Panc1 (cell line): ENCODE data around the gene TMEM38A. TPM values are rescaled to one million over a fixed set of nuclear protein-coding genes. Genes with fewer than 3 reads are reported as not detected.

Experiments
- ATAC-seq: fragments of 200-7000 bp; cut with Tn5 transposase; 2 replicates; pipeline ENCODE4 v1.9.1; 2020; ENCODE audit warnings: mild to moderate bottlenecking, moderate library complexity
- BruUV-seq: library from RNA; stranded (reverse); fragments of 400-500 nt; replicated peaks from 2 replicates; lab custom pipeline; 2021; lab: Mats Ljungman, UMichigan
- CTCF ChIA-PET: fragments of 300-600 bp; sonication (Branson Sonifier 250); formaldehyde crosslinking; loops from one replicate; lab custom pipeline; 2022; ENCODE audit warnings: antibody characterized with exemption; lab: Charles Lee
- POLR2A ChIA-PET: fragments of 300-600 bp; sonication (Branson Sonifier 250); formaldehyde crosslinking; loops from one replicate; lab custom pipeline; 2022; ENCODE audit warnings: antibody characterized with exemption; lab: Charles Lee
- DNase-seq: peaks from one replicate; pipeline ENCODE4 v3.0.0-alpha.2; 2010; ENCODE audit warnings: low read depth, low spot score
- H3K27ac ChIP-seq: 2 replicates; pipeline ENCODE4 v1.5.1; 2011; ENCODE audit warnings: mild to moderate bottlenecking, low read length, inconsistent platforms
- H3K27me3 ChIP-seq: fragments of 200-500 bp; sonication (Bioruptor generic); 2 replicates; pipeline ENCODE4 v1.6.0; 2014; ENCODE audit warnings: low read length, inconsistent platforms; ENCODE audit not compliant: control insufficient read depth, insufficient read depth
- H3K36me3 ChIP-seq: fragments of 200-500 bp; sonication (Bioruptor generic); 2 replicates; pipeline ENCODE4 v1.5.1; 2014; ENCODE audit warnings: inconsistent platforms, mild to moderate bottlenecking, low read length, moderate library complexity; ENCODE audit not compliant: control insufficient read depth, insufficient read depth
- H3K4me1 ChIP-seq: 2 replicates; pipeline ENCODE4 v1.5.1; 2011; ENCODE audit warnings: inconsistent platforms, mild to moderate bottlenecking, low read length, moderate library complexity; ENCODE audit not compliant: control insufficient read depth, insufficient read depth
- H3K4me3 ChIP-seq, 2 experiments: 2 replicates each; pipeline ENCODE4 v1.5.1; 2011 to 2012; ENCODE audit warnings: low read depth in 2 of 2, low read length in 2 of 2, mild to moderate bottlenecking in 2 of 2, inconsistent platforms in 1 of 2, moderate library complexity in 1 of 2
- H3K9me3 ChIP-seq: fragments of 200-500 bp; sonication (Bioruptor generic); 2 replicates; pipeline ENCODE4 v1.5.1; 2014; ENCODE audit warnings: low read depth, mild to moderate bottlenecking, inconsistent platforms, low read length, moderate library complexity; ENCODE audit not compliant: control insufficient read depth, insufficient read depth
- POLR2AphosphoS5 ChIP-seq: IDR thresholded peaks from 2 replicates; pipeline ENCODE4 v1.6.1; 2012; ENCODE audit warnings: mild to moderate bottlenecking, low read depth, low read length, moderate library complexity
- REST ChIP-seq, 2 experiments: IDR thresholded peaks; 2 replicates each; pipeline ENCODE4 v1.6.1; 2011 to 2012; ENCODE audit warnings: low read depth in 2 of 2, control low read depth in 1 of 2, low read length in 1 of 2, mild to moderate bottlenecking in 1 of 2, moderate library complexity in 1 of 2; ENCODE audit not compliant: insufficient read depth in 1 of 2
- SIN3A ChIP-seq: IDR thresholded peaks from 2 replicates; pipeline ENCODE4 v1.6.1; 2012; ENCODE audit warnings: low read depth, mild to moderate bottlenecking, low read length, moderate library complexity, borderline replicate concordance; ENCODE audit not compliant: insufficient read depth
- TCF7L2 ChIP-seq: IDR thresholded peaks from 2 replicates; pipeline ENCODE4 v1.6.1; 2011; ENCODE audit warnings: mild to moderate bottlenecking, low read depth, low read length, inconsistent platforms
- in situ Hi-C: cut with HindIII; loops from 2 replicates; pipeline ENCODE4 v1.10.0; 2016; ENCODE audit warnings: low sequenced_read_pairs, low pct_unique_long_range_greater_than_20kb
- intact Hi-C: fragments of 100-400 bp; cut with micrococcal nuclease; formaldehyde crosslinking; loops from one replicate; pipeline ENCODE4 v1.10.0; 2022; ENCODE audit not compliant: unreplicated experiment
- total RNA-seq: library from RNA; stranded (reverse); gene quantifications from one replicate; pipeline ENCODE4 v1.2.1, GENCODE V29; 2021; ENCODE audit not compliant: unreplicated experiment
- TF ChIP-seq, protein P1 (sequence below): fragments of 450-650 bp; IDR thresholded peaks from 2 replicates; pipeline ENCODE4 v1.5.1; 2017; ENCODE audit warnings: mild to moderate bottlenecking

The TMEM38A gene
- total RNA-seq, 1 experiment from 2014 or later: 8.4 TPM

GRCh38 chr19:16624236-16624635 lies 36.7 kb upstream of the TMEM38A start:
- POLR2A ChIA-PET: interaction anchor here (0.6 kb wide), 1 partner anchor 81 kb away, joined by 6 read pairs; no protein-coding TSS in a partner anchor
- Histone ChIP-seq H3K27ac (no peak overlapping the region), H3K9me3 (no peaks in the 10 kb centered on the region), H3K4me1 (peaks cover 18% of the 10 kb centered on the region), H3K27me3 (no peaks in the 10 kb centered on the region), H3K4me3 (no peak overlapping the region), H3K36me3 (peaks cover 4% of the 10 kb centered on the region; the same call in 1 of the 2 replicates)
- intact Hi-C loops (no loop called here), in situ Hi-C loops (no loop called here)
- no peak for ATAC-seq
- BruUV-seq: no TSS peak
- no peak for TF ChIP-seq SIN3A
- TF ChIP-seq REST (IDR thresholded peaks at IDR 0.05; ENCODE audit: insufficient read depth in 1 of 2, low read depth in 2 of 2, low read length in 1 of 2): no peak
- TF ChIP-seq, protein P1, sequence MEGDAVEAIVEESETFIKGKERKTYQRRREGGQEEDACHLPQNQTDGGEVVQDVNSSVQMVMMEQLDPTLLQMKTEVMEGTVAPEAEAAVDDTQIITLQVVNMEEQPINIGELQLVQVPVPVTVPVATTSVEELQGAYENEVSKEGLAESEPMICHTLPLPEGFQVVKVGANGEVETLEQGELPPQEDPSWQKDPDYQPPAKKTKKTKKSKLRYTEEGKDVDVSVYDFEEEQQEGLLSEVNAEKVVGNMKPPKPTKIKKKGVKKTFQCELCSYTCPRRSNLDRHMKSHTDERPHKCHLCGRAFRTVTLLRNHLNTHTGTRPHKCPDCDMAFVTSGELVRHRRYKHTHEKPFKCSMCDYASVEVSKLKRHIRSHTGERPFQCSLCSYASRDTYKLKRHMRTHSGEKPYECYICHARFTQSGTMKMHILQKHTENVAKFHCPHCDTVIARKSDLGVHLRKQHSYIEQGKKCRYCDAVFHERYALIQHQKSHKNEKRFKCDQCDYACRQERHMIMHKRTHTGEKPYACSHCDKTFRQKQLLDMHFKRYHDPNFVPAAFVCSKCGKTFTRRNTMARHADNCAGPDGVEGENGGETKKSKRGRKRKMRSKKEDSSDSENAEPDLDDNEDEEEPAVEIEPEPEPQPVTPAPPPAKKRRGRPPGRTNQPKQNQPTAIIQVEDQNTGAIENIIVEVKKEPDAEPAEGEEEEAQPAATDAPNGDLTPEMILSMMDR: no peak
- no peak for TF ChIP-seq POLR2AphosphoS5
- TF ChIP-seq TCF7L2: no peak
- CTCF ChIA-PET: interaction anchor here (0.6 kb wide), 1 partner anchor 428 kb away, joined by 3 read pairs; no protein-coding TSS in a partner anchor
- no peak for DNase-seq

- BruUV-seq: no TSS peak
- Histone ChIP-seq H3K9me3 (no peaks in the 10 kb centered on the region), H3K4me3 (peak overlapping the region in 1 of 2 experiments; percentile 6; a peak in 1 of 4 replicates), H3K27me3 (no peaks in the 10 kb centered on the region), H3K4me1 (peaks cover 17% of the 10 kb centered on the region), H3K27ac (no peak overlapping the region), H3K36me3 (peaks cover 4% of the 10 kb centered on the region; the same call in 1 of the 2 replicates)
- in situ Hi-C loops: no loop called here
- no peak for ATAC-seq
- no peak for TF ChIP-seq SIN3A
- no peak for TF ChIP-seq POLR2AphosphoS5
- no peak for TF ChIP-seq TCF7L2
- no peak for TF ChIP-seq REST (IDR thresholded peaks at IDR 0.05; ENCODE audit: insufficient read depth in 1 of 2, low read depth in 2 of 2, low read length in 1 of 2)
- TF ChIP-seq, protein P1: no peak
- POLR2A ChIA-PET: no interaction called here
- no peak for DNase-seq
- CTCF ChIA-PET: interaction anchor here (0.6 kb wide), 1 partner anchor 17 kb away, joined by 5 read pairs; no protein-coding TSS in a partner anchor
- intact Hi-C loops: no loop called here
Measured at GRCh38 chr19:16625163-16625958, 35.6 kb upstream of the TMEM38A start.
